GM12891 (cell line): ENCODE data around the gene NTHL1.

Experiments used
- DNase-seq: peaks from one replicate; pipeline ENCODE4 v3.0.0; 2011; ENCODE audit warnings: low spot score; ENCODE audit not compliant: insufficient read length
- FAIRE-seq: peaks from 2 replicates; lab custom pipeline; 2011; peaks lifted over from hg19 to GRCh38; lab: Jason Lieb, UNC
- PAX5 ChIP-seq: IDR thresholded peaks from 2 replicates; pipeline ENCODE4 v1.6.1; 2011; ENCODE audit warnings: low read length, moderate library complexity, mild to moderate bottlenecking; ENCODE audit not compliant: insufficient read depth, severe bottlenecking
- POLR2A ChIP-seq: IDR thresholded peaks from 2 replicates; pipeline ENCODE4 v1.6.1; 2011; ENCODE audit warnings: low read depth, low read length, control low read depth
- POLR2AphosphoS5 ChIP-seq: IDR thresholded peaks from 2 replicates; pipeline ENCODE4 v1.6.1; 2011; ENCODE audit warnings: low read depth, low read length, control low read depth
- POU2F2 ChIP-seq: IDR thresholded peaks from 2 replicates; pipeline ENCODE4 v1.6.1; 2011; ENCODE audit warnings: low read depth, mild to moderate bottlenecking, control low read depth, low read length, moderate library complexity
- SPI1 ChIP-seq: IDR thresholded peaks from 2 replicates; pipeline ENCODE4 v1.6.1; 2011; ENCODE audit warnings: low read depth, low read length, control low read depth
- TAF1 ChIP-seq: IDR thresholded peaks from 2 replicates; pipeline ENCODE4 v1.6.1; 2011; ENCODE audit warnings: low read depth, low read length, control low read depth

NTHL1 gene

DNA sequence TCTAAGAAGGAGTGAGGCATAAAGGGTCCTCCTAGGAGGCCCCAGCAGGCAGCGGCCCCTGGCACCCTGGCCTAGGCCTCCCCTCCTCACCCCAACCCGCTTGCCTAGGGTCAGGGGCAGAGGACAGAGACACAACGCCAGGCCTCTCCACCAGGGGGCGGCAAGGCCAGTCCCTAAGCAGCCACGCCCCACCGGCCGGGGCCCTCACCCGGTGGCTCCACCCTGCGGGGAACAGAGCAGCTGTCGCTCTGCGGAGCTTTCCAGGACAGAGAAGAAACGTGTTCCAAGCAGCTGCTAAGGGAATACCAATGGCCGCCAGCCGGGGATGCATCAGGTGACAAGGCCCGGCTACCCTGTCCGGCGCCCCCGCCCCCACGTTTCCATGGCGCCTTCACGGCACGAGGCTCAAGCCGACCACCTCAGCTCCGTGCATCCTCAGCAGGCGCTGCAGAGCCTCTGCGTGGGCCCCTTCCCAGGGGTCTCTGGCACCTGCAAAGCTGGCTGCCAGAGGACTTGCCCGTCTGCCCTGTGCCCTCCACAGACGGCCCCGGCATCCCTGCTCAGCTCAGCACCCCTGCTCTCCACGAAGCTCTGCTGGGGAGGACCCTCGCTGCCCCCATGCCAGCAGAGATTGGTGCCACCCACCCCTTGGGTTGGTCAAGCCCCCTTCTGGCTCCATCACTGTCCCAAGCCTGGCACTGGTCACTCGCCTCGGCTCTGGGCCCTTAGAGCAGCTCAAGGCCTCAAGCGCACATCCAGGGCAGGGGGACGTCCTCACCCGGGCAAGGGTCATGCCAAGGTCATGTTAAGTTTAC, 43.6 kb downstream of the NTHL1 start:
- DNase-seq (peak; percentile 99), FAIRE-seq (peak; percentile 90)
- TF ChIP-seq POLR2AphosphoS5, result no peak
- no peak for TF ChIP-seq TAF1
- TF ChIP-seq POLR2A, result no peak
- TF ChIP-seq SPI1, result no peak
- TF ChIP-seq POU2F2, result no peak
- TF ChIP-seq PAX5, result no peak

DNA sequence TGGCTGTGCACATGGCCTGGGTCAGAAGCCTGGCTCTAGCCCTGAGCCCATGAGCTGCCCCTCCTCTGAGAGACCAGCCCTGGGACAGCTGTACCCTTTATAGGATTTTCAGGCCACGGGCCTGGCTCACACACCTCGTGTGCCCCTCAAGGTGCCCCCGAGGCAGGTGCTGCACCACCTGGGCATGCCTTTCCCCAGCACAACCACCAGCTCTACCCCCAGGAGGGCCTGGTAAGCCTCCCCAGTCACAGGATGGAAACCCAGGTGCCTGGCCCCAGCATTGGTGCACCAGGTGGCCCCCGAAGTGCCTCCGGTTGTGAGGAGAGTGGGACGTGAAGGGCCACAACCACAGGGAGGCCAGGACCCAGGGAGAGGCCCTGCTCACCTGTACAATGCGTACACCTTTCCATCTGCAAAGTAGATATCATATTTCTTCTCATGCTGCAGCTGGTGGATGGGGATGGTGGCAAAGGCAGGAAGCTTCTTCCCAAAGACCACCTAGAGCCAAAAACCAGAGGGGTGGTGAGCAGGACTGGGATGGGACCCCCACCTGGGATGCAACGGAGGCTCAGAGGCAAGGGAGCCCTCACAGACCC, 44.3 kb downstream of the NTHL1 start:
- TF ChIP-seq TAF1, result no peak
- no peak for TF ChIP-seq SPI1
- no peak for TF ChIP-seq PAX5
- TF ChIP-seq POLR2A, result no peak
- no peak for TF ChIP-seq POU2F2
- TF ChIP-seq POLR2AphosphoS5, result no peak
- FAIRE-seq, result no peak
- DNase-seq, result no peak

DNA sequence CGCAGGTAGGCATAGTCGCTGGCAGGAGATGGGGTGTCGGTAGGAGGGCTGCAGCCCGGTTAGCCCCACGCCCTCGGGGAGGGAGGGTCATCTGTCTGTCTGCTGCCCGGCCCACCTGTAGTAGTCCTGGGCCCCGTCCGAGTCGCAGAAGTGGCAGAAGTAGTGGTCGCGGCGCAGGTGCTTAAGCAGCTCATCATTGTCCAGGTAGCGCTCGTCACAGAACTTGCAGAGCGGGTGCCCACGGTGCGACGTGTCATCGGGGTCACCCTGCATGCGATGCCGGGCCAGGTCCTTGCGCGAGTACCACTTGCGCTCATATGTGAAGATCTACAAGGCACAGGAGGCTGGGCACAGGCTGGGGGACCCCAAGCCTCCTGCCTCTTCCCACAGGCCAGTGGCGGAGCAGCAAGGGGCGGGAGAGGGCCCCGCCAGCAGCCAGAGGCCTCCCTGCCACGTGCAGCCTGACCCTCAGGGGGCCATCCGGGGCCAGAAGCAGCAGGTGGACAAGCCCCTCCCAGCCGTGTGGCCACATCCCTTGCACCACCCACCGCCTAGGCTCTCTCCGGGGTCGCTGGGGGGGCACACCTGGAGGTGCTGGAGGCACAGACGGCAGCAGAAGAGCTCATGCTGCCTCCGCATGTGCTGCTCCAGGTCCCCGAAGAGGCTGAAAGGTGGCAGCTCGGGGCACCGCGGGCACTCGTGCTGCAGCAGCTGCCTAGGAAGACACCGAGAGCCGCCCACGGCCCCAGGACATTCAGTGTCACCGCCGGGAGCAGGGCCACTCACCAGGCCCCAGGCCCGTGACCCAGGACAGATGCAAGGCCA, 45.0 kb downstream of the NTHL1 start:
- DNase-seq, result no peak

DNA sequence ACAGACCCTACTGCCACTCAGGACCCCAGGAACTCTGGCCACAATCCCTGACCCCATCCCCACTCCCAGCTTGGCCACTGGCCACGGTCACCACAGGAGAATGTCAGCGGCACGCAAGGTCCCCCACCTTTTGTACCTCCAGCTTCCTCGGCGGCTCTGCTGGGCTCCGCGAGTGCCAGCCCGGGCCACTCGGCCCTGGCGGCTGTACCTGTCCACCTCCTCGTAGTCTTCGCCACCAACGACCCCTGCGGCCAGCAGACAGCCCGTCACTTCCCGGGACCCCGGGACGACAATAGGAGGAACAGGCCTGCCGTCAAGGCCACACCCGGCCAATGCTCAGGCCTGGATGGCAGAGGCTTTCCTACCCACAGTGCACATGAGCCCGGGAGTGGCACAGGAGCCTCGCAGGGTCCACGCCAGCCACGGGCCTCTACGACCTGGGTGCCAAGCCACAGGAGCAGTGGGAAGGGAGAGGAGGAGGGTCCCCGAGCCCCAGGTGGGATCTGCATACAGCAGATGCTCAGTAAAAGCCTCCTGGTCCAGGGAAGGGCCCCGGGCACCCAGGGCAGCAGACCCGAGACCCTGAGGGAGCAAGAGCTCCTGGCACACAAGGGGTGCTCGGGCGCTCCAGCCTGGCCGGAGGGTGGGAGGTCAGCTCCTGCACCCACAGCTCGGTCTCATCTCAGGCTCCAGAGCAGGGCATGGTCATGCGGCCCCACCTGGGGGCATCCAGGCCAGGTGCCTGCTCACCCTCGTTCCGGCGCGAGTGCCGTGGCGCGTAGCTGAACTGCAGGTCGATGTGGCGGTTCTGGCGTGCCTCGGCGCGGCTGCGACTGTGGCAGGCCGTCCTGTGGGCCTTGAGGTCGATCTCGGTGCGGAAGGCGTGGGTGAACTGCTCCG, 45.9 kb downstream of the NTHL1 start:
- TF ChIP-seq POLR2AphosphoS5 (no peak), PAX5 (no peak), POU2F2 (no peak), POLR2A (no peak), SPI1 (no peak), TAF1 (no peak)
- FAIRE-seq (no peak), DNase-seq (no peak)

More for the DNA sequence above, 45.0 kb downstream of the NTHL1 start:
- TF ChIP-seq PAX5 (no peak), TAF1 (no peak), POLR2A (no peak), SPI1 (no peak), POLR2AphosphoS5 (no peak), POU2F2 (no peak)
- no peak for FAIRE-seq

DNA sequence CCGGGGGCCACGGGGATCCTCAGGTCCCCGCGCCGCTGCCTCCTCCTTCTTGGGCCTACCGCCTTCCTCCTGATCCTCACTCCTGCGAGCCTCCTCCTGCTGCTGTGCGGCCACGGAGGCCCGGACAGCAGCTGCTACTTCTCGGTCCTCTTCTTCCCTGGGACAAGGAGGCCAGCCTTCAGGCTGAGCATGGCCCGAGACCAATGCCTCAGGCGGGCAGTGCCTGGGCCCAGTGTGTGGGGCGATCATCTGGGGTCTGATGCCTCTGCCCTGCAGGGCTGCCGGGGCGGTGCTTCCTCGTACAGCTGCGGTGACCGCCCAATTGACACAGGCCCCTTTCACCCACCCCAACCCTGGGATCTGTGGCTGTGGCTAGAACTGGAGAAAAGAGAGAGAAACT, 46.6 kb downstream of the NTHL1 start:
- FAIRE-seq (no peak), DNase-seq (no peak)
- TF ChIP-seq SPI1 (no peak), POLR2AphosphoS5 (no peak), POU2F2 (no peak), POLR2A (no peak), PAX5 (no peak), TAF1 (no peak)

DNA sequence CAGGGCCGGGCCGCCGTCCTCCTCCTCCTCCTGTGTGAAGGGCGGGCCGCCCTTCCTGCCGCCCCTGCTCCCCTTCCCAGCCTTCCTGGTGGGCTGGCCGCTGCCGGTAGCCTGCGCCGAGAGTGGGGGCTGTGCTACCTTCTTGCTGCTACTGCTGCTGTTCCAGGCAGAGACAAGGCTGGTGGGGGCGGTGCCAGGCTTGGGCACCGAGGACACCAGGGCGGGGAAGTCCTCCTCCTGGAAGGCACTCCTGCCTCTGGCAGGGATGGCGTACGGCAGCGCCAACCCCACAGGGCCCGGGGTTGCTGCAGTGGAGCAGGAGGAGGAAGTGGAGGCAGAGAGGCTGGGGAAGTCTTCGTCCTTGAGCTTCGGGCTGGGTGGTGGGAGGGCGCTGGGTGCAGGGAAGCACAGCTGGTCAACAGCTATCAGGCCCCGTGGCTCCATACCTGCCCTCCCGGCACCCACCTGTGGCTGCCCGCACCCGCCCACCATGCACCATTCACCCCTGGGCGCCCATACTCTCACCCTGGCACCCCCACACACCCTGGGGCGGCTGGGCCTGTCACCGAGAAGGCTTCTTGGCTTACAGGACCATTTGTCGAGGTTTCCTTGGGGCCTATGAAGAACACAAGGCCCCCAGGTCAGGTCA, 47.6 kb downstream of the NTHL1 start:
- DNase-seq (no peak), FAIRE-seq (no peak)
- no peak for TF ChIP-seq PAX5
- no peak for TF ChIP-seq POLR2A
- TF ChIP-seq POU2F2, result no peak
- no peak for TF ChIP-seq TAF1
- no peak for TF ChIP-seq SPI1
- no peak for TF ChIP-seq POLR2AphosphoS5

DNA sequence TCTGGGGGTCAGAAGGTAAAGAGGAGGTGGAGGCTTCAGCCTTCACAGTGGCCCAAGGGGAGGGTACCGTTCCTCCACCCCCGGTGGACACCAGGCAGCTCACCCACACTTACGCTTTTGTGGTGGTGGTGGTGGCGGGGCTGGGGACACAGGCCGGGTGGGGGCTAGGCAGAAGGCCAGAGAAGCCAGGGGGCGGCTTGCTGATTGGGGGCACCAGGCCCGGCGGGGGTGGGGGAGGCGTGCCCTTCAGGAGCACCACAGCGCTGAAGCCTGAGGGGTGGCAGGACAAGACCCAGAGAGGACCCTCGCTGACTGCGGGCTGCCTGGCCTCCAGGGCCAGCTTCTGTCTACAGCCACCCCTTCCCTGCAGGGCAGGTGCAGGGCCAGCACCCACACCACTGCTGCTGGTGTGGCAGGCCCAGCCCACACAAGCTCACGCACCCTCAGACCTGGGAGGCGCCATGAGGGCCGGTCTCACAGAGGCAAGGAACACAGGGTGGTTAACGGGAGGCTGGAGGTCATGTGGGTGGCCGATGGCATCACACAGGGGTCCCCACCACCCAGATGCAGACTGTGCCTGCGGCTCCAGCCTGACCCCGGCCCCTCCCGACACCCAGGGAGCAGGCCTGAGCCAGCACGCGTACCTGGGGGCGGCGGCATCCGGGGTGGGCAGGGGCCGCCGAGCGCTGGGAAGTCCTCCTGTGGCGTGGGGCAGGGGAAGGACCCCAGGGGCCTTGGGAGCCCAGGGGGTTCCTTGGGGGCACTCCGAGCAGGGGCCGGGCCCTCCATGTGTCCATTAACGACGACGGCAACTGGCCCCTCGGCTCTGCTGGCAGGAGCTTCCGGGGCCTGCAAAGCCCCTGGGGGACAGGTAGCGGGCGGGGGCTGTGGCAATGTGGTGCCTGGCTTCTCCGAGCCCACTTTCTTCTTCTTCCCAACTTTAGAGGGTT, 48.5 kb downstream of the NTHL1 start:
- no peak for DNase-seq
- no peak for TF ChIP-seq POLR2AphosphoS5
- no peak for TF ChIP-seq POU2F2
- no peak for FAIRE-seq
